ENCODE measurements around the gene AVL9. TPM values are rescaled to one million over a fixed set of nuclear protein-coding genes. Genes with fewer than 3 reads are reported as not detected.
"Not testable (repeated sequence)": the region's sequence is repeated elsewhere in the genome, so short reads cannot be mapped to it uniquely, and the experiment has no call there.

AVL9 gene
- polyA plus RNA-seq, 1 donor = 41.8 TPM

DNA sequence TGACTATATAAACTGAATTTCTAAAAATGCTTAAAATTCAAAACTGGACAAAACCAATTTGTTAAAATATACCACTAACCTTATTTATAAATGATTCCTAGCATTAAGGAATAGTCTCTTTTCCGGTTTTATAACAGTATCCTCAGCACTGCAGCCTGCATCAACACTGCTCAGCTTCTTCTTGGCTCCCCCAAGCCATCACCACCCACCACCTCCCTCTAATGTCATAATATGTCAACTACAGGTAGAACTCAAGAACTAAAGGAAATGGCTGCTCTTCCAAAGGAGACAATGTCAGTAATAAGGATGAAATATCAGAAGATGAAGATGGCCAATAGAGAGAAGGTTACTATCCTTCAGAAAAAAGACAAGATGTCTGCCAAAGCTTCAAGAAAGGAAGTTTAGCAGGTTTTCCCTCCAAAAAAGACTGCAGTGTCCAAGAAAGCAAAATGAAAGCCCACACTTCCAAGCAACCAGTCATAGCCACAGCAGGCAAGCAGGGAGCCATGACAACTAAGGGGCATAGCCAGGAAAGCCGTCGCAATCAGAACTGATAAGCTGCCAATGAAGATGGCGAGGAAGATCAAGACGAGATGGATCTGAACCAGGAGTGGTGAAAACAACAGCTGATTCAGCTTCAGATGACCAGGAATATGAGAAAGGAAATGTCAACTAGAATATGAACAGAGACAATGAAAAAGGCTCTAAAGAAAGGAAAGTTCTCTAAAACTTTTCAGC, 141.6 kb downstream of the AVL9 start:
- not testable (repeated sequence) for DNase-seq

DNA sequence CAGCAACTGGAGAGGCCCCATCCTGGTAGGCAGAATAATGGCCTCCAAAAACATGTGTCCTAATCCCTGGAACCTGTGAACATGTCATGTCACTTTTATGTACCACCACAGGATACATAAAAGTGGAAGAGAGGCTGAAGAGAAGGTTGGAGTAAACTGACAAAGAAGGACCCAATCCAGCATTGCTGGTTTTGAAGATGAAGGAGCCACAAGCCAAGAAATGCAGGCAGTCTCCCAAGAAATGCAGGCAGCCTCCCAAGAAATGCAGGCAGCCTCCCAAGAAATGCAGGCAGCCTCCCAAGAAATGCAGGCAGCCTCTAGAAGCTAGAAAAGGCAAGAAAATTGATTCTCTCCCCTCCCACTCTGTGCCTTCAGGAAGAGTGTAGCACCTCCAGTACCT, 142.3 kb downstream of the AVL9 start:
- DNase-seq = not testable (repeated sequence)

Other genes with a start within 250 kb of the AVL9 start
- gene LSM5, start 5.1 kb upstream of the AVL9 start, polyA plus RNA-seq (ENCODE audit: insufficient read length) = 93.5 TPM

Data from left kidney (tissue), 2 donors.